HepG2 (cell line): Measurements from ENCODE around the gene SETD1A. TPM values are rescaled to one million over a fixed set of nuclear protein-coding genes. Genes with fewer than 3 reads are reported as not detected.

Experiments used
- DPF2 ChIP-seq: sonication (generic); formaldehyde crosslinking; IDR thresholded peaks from 2 replicates; pipeline ENCODE4 v1.4.0; 2020; ENCODE audit warnings: mild to moderate bottlenecking, low read depth, missing genetic modification reagents, borderline replicate concordance
- IKZF4 ChIP-seq: sonication (generic); formaldehyde crosslinking; IDR thresholded peaks from 2 replicates; pipeline ENCODE4 v1.5.1; 2020; ENCODE audit warnings: borderline replicate concordance, mild to moderate bottlenecking, low read depth, missing genetic modification reagents; ENCODE audit errors: not compliant biosample characterization
- ZNF12 ChIP-seq: sonication (generic); formaldehyde crosslinking; IDR thresholded peaks from 2 replicates; pipeline ENCODE4 v1.5.0; 2020; ENCODE audit warnings: missing genetic modification reagents
- ZNF430 ChIP-seq: sonication (generic); formaldehyde crosslinking; IDR thresholded peaks from 2 replicates; pipeline ENCODE4 v1.9.0; 2021; ENCODE audit warnings: mild to moderate bottlenecking, missing genetic modification reagents
- ZNF615 ChIP-seq: sonication (generic); formaldehyde crosslinking; IDR thresholded peaks from 2 replicates; pipeline ENCODE4 v1.5.0; 2020; ENCODE audit warnings: mild to moderate bottlenecking, missing genetic modification reagents, borderline replicate concordance
- ZNF670 ChIP-seq: sonication (generic); formaldehyde crosslinking; IDR thresholded peaks from 2 replicates; pipeline ENCODE4 v1.8.0; 2022; ENCODE audit warnings: mild to moderate bottlenecking, missing genetic modification reagents, borderline replicate concordance
- polyA plus RNA-seq, 8 experiments: library from polyadenylated mRNA; depleted of rRNA in 3 of 8; stranded (reverse) in 7 of 8; unstranded in 1 of 8; fragments of >200 nt; fragmentation: Illumina TruSeq in 4 of 8; extraction: Trizol in 4 of 8; gene quantifications; 2 replicates each; pipeline versions ENCODE4 v1.2.1 to v1.2.3, GENCODE V29; 2011 to 2016; ENCODE audit warnings: low read depth in 4 of 8, missing spikeins in 1 of 8, mixed read lengths in 1 of 8; ENCODE audit not compliant: insufficient read depth in 1 of 8
- total RNA-seq, 5 experiments: library from RNA; depleted of rRNA; stranded (reverse); fragments of >200 nt; fragmentation: Illumina TruSeq; extraction: Trizol; gene quantifications; 2 replicates each; pipeline ENCODE4 v1.2.3, GENCODE V29; 2016; ENCODE audit warnings: low read depth in 1 of 5
- TF ChIP-seq, protein P1 (sequence below): sonication (generic); formaldehyde crosslinking; IDR thresholded peaks from 2 replicates; pipeline ENCODE4 v1.9.0; 2021; ENCODE audit warnings: missing genetic modification reagents, borderline replicate concordance
- TF ChIP-seq, protein P2 (sequence below): IDR thresholded peaks from 2 replicates; pipeline ENCODE4 v1.6.1; 2012; ENCODE audit warnings: low read depth, low read length, improper control_type of control experiment
- TF ChIP-seq, protein P3 (sequence below): sonication (generic); formaldehyde crosslinking; IDR thresholded peaks from 2 replicates; pipeline ENCODE4 v1.4.0; 2020; ENCODE audit warnings: mild to moderate bottlenecking, missing genetic modification reagents
- TF ChIP-seq, protein P4 (sequence below): sonication (generic); formaldehyde crosslinking; IDR thresholded peaks from 2 replicates; pipeline ENCODE4 v1.4.0; 2020; ENCODE audit warnings: missing genetic modification reagents

SETD1A gene
- total and polyA plus RNA-seq, 2 of the 13 experiments (the other 11 are each of a cell fraction or from before 2014, with no cell fraction given): 3.8 to 5.6 TPM

DNA sequence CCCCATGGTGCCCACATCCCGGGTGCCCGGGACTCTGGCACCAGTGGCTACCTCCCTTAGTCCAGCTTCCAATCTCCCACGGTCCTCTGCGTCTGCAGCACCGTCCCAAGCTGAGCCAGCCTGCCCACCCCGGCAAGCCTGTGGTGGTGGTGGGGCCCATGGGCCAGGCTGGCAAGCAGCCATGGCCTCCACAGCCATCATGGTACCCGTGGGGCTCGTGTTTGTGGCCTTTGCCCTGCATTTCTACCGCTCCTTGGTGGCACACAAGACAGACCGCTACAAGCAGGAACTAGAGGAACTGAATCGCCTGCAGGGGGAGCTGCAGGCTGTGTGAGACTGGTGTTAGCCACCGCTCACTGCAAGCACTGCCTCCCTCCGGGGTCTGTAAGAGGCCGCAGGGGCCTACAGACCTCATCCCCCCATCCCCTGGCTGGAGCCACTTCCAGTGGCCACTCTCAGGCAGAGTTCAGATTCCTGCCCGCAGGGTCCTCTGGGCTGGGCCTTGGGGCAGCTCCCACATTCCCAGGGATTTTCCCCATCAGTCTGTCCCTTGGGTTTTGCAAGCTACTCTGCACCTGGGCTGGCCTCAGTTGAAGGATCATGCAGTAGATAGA is 3.9 kb upstream of the SETD1A start (continued):
- TF ChIP-seq, protein P1, sequence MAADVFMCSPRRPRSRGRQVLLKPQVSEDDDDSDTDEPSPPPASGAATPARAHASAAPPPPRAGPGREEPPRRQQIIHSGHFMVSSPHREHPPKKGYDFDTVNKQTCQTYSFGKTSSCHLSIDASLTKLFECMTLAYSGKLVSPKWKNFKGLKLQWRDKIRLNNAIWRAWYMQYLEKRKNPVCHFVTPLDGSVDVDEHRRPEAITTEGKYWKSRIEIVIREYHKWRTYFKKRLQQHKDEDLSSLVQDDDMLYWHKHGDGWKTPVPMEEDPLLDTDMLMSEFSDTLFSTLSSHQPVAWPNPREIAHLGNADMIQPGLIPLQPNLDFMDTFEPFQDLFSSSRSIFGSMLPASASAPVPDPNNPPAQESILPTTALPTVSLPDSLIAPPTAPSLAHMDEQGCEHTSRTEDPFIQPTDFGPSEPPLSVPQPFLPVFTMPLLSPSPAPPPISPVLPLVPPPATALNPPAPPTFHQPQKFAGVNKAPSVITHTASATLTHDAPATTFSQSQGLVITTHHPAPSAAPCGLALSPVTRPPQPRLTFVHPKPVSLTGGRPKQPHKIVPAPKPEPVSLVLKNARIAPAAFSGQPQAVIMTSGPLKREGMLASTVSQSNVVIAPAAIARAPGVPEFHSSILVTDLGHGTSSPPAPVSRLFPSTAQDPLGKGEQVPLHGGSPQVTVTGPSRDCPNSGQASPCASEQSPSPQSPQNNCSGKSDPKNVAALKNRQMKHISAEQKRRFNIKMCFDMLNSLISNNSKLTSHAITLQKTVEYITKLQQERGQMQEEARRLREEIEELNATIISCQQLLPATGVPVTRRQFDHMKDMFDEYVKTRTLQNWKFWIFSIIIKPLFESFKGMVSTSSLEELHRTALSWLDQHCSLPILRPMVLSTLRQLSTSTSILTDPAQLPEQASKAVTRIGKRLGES (CRISPR knock-in tag): no peak
- no peak for TF ChIP-seq ZNF615 (CRISPR knock-in tag)
- TF ChIP-seq ZNF12 (CRISPR knock-in tag): no peak
- TF ChIP-seq, protein P2, sequence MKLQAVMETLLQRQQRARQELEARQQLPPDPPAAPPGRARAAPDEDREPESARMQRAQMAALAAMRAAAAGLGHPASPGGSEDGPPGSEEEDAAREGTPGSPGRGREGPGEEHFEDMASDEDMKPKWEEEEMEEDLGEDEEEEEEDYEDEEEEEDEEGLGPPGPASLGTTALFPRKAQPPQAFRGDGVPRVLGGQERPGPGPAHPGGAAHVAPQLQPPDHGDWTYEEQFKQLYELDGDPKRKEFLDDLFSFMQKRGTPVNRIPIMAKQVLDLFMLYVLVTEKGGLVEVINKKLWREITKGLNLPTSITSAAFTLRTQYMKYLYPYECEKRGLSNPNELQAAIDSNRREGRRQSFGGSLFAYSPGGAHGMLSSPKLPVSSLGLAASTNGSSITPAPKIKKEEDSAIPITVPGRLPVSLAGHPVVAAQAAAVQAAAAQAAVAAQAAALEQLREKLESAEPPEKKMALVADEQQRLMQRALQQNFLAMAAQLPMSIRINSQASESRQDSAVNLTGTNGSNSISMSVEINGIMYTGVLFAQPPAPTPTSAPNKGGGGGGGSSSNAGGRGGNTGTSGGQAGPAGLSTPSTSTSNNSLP: no peak
- TF ChIP-seq, protein P3, sequence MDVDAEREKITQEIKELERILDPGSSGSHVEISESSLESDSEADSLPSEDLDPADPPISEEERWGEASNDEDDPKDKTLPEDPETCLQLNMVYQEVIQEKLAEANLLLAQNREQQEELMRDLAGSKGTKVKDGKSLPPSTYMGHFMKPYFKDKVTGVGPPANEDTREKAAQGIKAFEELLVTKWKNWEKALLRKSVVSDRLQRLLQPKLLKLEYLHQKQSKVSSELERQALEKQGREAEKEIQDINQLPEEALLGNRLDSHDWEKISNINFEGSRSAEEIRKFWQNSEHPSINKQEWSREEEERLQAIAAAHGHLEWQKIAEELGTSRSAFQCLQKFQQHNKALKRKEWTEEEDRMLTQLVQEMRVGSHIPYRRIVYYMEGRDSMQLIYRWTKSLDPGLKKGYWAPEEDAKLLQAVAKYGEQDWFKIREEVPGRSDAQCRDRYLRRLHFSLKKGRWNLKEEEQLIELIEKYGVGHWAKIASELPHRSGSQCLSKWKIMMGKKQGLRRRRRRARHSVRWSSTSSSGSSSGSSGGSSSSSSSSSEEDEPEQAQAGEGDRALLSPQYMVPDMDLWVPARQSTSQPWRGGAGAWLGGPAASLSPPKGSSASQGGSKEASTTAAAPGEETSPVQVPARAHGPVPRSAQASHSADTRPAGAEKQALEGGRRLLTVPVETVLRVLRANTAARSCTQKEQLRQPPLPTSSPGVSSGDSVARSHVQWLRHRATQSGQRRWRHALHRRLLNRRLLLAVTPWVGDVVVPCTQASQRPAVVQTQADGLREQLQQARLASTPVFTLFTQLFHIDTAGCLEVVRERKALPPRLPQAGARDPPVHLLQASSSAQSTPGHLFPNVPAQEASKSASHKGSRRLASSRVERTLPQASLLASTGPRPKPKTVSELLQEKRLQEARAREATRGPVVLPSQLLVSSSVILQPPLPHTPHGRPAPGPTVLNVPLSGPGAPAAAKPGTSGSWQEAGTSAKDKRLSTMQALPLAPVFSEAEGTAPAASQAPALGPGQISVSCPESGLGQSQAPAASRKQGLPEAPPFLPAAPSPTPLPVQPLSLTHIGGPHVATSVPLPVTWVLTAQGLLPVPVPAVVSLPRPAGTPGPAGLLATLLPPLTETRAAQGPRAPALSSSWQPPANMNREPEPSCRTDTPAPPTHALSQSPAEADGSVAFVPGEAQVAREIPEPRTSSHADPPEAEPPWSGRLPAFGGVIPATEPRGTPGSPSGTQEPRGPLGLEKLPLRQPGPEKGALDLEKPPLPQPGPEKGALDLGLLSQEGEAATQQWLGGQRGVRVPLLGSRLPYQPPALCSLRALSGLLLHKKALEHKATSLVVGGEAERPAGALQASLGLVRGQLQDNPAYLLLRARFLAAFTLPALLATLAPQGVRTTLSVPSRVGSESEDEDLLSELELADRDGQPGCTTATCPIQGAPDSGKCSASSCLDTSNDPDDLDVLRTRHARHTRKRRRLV (CRISPR knock-in tag): no peak; the same call in 1 of the 2 replicates
- 0 out of 2 replicates have a peak, but pooled peaks have one; percentile 35 for TF ChIP-seq DPF2 (CRISPR knock-in tag)
- TF ChIP-seq ZNF430 (CRISPR knock-in tag): no peak
- peak; percentile 40 for TF ChIP-seq IKZF4
- TF ChIP-seq ZNF670 (CRISPR knock-in tag): no peak
- TF ChIP-seq, protein P4, sequence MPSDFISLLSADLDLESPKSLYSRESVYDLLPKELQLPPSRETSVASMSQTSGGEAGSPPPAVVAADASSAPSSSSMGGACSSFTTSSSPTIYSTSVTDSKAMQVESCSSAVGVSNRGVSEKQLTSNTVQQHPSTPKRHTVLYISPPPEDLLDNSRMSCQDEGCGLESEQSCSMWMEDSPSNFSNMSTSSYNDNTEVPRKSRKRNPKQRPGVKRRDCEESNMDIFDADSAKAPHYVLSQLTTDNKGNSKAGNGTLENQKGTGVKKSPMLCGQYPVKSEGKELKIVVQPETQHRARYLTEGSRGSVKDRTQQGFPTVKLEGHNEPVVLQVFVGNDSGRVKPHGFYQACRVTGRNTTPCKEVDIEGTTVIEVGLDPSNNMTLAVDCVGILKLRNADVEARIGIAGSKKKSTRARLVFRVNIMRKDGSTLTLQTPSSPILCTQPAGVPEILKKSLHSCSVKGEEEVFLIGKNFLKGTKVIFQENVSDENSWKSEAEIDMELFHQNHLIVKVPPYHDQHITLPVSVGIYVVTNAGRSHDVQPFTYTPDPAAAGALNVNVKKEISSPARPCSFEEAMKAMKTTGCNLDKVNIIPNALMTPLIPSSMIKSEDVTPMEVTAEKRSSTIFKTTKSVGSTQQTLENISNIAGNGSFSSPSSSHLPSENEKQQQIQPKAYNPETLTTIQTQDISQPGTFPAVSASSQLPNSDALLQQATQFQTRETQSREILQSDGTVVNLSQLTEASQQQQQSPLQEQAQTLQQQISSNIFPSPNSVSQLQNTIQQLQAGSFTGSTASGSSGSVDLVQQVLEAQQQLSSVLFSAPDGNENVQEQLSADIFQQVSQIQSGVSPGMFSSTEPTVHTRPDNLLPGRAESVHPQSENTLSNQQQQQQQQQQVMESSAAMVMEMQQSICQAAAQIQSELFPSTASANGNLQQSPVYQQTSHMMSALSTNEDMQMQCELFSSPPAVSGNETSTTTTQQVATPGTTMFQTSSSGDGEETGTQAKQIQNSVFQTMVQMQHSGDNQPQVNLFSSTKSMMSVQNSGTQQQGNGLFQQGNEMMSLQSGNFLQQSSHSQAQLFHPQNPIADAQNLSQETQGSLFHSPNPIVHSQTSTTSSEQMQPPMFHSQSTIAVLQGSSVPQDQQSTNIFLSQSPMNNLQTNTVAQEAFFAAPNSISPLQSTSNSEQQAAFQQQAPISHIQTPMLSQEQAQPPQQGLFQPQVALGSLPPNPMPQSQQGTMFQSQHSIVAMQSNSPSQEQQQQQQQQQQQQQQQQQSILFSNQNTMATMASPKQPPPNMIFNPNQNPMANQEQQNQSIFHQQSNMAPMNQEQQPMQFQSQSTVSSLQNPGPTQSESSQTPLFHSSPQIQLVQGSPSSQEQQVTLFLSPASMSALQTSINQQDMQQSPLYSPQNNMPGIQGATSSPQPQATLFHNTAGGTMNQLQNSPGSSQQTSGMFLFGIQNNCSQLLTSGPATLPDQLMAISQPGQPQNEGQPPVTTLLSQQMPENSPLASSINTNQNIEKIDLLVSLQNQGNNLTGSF (CRISPR knock-in tag): no peak
